ENCODE results near the gene FILIP1L. TPM values are rescaled to one million over a fixed set of nuclear protein-coding genes. Genes with fewer than 3 reads are reported as not detected.

Gene FILIP1L
- total and polyA plus RNA-seq, 2 of the 4 experiments (the other 2 are of a cell fraction): 11.5 to 19.9 TPM

- no CpG with 5 or more reads among the region's 2 CpGs for WGBS, 2 experiments (ENCODE audit: extremely low coverage in 2 of 2, insufficient read length in 1 of 2)
- Histone ChIP-seq H2BK120ac (ENCODE audit: low read depth, low read length) (no peak overlapping the region), H4K91ac (ENCODE audit: insufficient read depth, low read depth, low read length) (no peak overlapping the region), H3K79me1 (ENCODE audit: low read depth in 1 of 2, low read length in 2 of 2) (no peaks in the 10 kb centered on the region), H3K9ac (ENCODE audit: low read depth, low read length) (no peak overlapping the region), H3K18ac (ENCODE audit: low read depth, low read length) (no peak overlapping the region; the same call in 1 of the 2 replicates), H3K4me1 (ENCODE audit: control insufficient read depth, insufficient read depth, low read length) (peaks cover 5% of the 10 kb centered on the region), H3K36me3 (ENCODE audit: control insufficient read depth, insufficient read depth, low read length) (no peaks in the 10 kb centered on the region), H2AK5ac (ENCODE audit: low read depth, low read length) (no peak overlapping the region), H4K8ac (ENCODE audit: low read depth in 2 of 2, low read length in 2 of 2) (no peak overlapping the region; a peak in 1 of 4 replicates), H3K14ac (replicated peaks; ENCODE audit: low read depth, low read length) (no peak overlapping the region; the same call in 1 of the 2 replicates), H2BK5ac (ENCODE audit: low read depth, low read length, poor library complexity, severe bottlenecking) (no peak overlapping the region), H3K9me1 (ENCODE audit: insufficient read depth, low read length) (no peaks in the 10 kb centered on the region), H3K9me3 (ENCODE audit: control insufficient read depth, insufficient read depth, low read length) (no peaks in the 10 kb centered on the region), H2AK9ac (replicated peaks; ENCODE audit: low read depth, low read length, poor library complexity) (no peak overlapping the region), H3K4me3 (ENCODE audit: insufficient read depth, low read depth, low read length) (no peak overlapping the region), H4K5ac (ENCODE audit: low read depth, low read length) (no peak overlapping the region), H3K4ac (ENCODE audit: low read depth, low read length) (no peak overlapping the region; the same call in 1 of the 2 replicates), H3K27me3 (ENCODE audit: control insufficient read depth, insufficient read depth, low read length) (no peaks in the 10 kb centered on the region), H3K56ac (ENCODE audit: extremely low read depth, insufficient read depth, low read length) (no peak overlapping the region), H2BK20ac (ENCODE audit: low read depth, low read length) (peak overlapping the region; percentile 39; the same call in 1 of the 2 replicates), H3K23ac (ENCODE audit: low read depth, low read length) (peak overlapping the region; percentile 42; the same call in 1 of the 2 replicates), H3K4me2 (ENCODE audit: low read depth, low read length) (peak overlapping the region; percentile 30; the same call in 1 of the 2 replicates), H4K20me1 (ENCODE audit: insufficient read depth, low read length) (no peaks in the 10 kb centered on the region; the same call in 1 of the 2 replicates), H3K27ac (ENCODE audit: insufficient read depth, low read length) (no peak overlapping the region), H2BK15ac (ENCODE audit: low read depth, low read length) (no peak overlapping the region), H2AFZ (replicated peaks; ENCODE audit: low read length, poor library complexity) (no peak overlapping the region)
- ATAC-seq (ENCODE audit: low read depth) (no peak), DNase-seq (no peak)
- in situ Hi-C loops (cut with MboI; ENCODE audit: low sequenced_read_pairs): no loop called here
- BruUV-seq (replicated peaks): no TSS peak
- dilution Hi-C loops (cut with HindIII; ENCODE audit: low sequenced_read_pairs, unreplicated experiment): no loop called here
- intact Hi-C loops (cut with micrococcal nuclease): no loop called here
- TF ChIP-seq RFX5 (IDR thresholded peaks at IDR 0.05; ENCODE audit: low read depth, low read length): no peak
- no peak for TF ChIP-seq MXI1 (IDR thresholded peaks at IDR 0.05; ENCODE audit: borderline replicate concordance, low read depth, low read length)
- no peak for TF ChIP-seq USF2 (IDR thresholded peaks at IDR 0.05; ENCODE audit: low read depth, low read length)
- no peak for TF ChIP-seq RCOR1 (IDR thresholded peaks at IDR 0.05; ENCODE audit: insufficient replicate concordance, low read length)
- TF ChIP-seq CHD1 (IDR thresholded peaks at IDR 0.05; ENCODE audit: low read depth, low read length): no peak
- no peak for TF ChIP-seq MAZ (IDR thresholded peaks at IDR 0.05; ENCODE audit: borderline replicate concordance, low read depth, low read length)
- no peak for TF ChIP-seq MAFK (IDR thresholded peaks at IDR 0.05; ENCODE audit: low read depth, low read length)
- TF ChIP-seq, protein P1, sequence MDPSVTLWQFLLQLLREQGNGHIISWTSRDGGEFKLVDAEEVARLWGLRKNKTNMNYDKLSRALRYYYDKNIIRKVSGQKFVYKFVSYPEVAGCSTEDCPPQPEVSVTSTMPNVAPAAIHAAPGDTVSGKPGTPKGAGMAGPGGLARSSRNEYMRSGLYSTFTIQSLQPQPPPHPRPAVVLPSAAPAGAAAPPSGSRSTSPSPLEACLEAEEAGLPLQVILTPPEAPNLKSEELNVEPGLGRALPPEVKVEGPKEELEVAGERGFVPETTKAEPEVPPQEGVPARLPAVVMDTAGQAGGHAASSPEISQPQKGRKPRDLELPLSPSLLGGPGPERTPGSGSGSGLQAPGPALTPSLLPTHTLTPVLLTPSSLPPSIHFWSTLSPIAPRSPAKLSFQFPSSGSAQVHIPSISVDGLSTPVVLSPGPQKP (IDR thresholded peaks at IDR 0.05; ENCODE audit: borderline replicate concordance, low read depth, low read length): no peak
- no peak for TF ChIP-seq POLR2A (IDR thresholded peaks at IDR 0.05; ENCODE audit: low read depth, low read length)
- no peak for TF ChIP-seq CEBPB (IDR thresholded peaks at IDR 0.05; ENCODE audit: low read depth, low read length)
- no peak for TF ChIP-seq SMC3 (IDR thresholded peaks at IDR 0.05; ENCODE audit: low read depth, low read length)
- no peak for TF ChIP-seq CTCF (conservative IDR thresholded peaks at IDR 0.05; ENCODE audit: low read depth, low read length)
- TF ChIP-seq RAD21 (IDR thresholded peaks at IDR 0.05; ENCODE audit: low read length): no peak
- no peak for TF ChIP-seq NFE2L2 (IDR thresholded peaks at IDR 0.05; ENCODE audit: low read depth, low read length)
- TF ChIP-seq FOS (IDR thresholded peaks at IDR 0.05; ENCODE audit: low read depth, low read length): no peak
- ChIA-PET CTCF (interaction anchor here (0.8 to 1.1 kb wide), 3 partner anchors 78 to 224 kb away, joined by 3 to 4 read pairs (median 3); no protein-coding TSS in a partner anchor), POLR2A (ENCODE audit: unreplicated experiment) (no interaction called here)
Measured at GRCh38 chr3:100029689-100030088, 84.6 kb downstream of the FILIP1L start.

Measured in IMR-90 (cell line).